GM21723 (cell line): ENCODE results near the gene UNCX.
"Not testable (repeated sequence)": the region's sequence is repeated elsewhere in the genome, so short reads cannot be mapped to it uniquely, and the experiment has no call there.

ENCODE experiments used
- ATAC-seq: cut with Tn5 transposase; IDR thresholded peaks from one replicate; pipeline ENCODE4 v1.9.1; 2021; ENCODE audit warnings: mild to moderate bottlenecking, moderate library complexity; ENCODE audit not compliant: unreplicated experiment

Gene UNCX

GRCh38 chr7:1255080-1255816 is 22.6 kb downstream of the UNCX start:
- no peak for ATAC-seq

GRCh38 chr7:1255817-1256340 is 23.2 kb downstream of the UNCX start:
- ATAC-seq: no peak

DNA sequence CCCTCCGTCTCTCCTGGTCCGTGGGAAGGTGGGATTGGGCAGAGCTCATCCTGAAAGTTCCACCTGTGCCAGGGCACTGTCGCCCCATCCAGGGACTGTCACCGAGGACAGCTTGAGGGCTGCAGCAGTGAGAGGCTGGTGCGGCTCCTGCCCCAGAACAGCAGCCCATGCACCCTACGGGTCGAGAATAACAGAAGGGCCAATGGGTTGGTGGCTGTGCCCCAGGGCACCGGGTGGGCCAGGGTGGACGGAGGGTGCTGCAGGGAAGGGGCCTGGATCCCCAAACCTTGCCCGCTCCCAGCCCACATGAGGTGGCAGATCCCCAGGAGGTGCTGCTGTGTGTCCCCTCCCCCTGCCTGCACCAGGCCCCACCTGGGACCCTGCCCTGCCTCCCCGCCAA is 23.9 kb downstream of the UNCX start:
- ATAC-seq: no peak

DNA sequence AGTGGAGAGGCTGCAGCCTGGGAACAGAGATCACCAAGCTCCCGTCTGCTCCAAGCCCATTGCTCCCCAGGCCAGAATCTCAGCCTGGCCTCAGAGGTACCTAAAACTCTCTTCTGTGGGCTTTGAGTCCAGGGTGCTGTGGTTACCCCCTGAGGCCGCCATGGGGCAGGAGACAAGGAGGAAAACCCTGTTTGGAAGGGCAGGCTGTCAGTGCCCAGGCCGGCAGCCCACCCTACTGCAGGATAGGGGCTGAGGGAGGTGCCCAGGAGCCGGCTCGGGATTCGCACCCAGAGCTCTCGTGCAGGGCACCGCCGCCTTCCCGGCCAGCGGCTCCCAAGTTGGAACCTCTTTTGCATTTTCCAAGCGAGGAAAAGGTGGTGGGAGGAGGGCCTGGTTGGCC is 24.5 kb downstream of the UNCX start:
- ATAC-seq: no peak

GRCh38 chr7:1257863-1258262 is 25.2 kb downstream of the UNCX start:
- no peak for ATAC-seq

- ATAC-seq: no peak
These were observed 27.1 kb downstream of the UNCX start for GRCh38 chr7:1259621-1260243.

DNA sequence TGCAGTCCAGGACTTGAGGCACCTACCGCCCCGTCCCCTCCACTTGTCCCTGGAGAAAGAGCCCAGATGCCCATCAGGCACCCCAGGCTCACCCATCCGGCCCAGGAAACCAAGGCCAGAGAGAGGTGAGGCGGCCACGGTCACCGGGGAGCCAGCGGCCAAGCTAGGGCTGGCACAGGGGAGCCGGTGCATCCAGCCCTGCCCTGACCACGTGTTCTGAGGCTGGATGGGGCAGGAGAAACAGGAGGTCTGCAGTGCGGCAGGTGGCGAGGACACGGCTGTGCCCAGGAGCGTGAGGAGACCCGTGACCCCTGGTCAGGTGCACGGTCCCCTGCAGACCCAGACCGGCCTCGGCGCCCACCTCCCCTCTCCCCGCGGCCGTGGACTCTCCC is 27.6 kb downstream of the UNCX start:
- no peak for ATAC-seq

DNA sequence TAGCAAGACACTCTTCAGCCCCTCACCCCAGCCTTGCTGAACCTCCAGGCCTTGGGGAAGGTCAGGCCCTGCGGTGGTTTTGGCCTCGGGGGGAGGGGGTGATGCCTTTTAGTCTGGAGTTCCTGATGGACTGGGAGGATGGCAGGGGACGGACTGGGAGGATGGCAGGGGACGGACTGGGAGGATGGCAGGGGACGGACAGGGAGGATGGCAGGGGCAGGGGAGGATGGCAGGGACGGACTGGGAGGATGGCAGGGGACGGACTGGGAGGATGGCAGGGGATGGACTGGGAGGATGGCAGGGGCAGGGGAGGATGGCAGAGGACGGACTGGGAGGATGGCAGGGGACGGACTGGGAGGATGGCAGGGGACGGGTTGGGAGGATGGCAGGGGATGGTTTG is 28.4 kb downstream of the UNCX start:
- ATAC-seq: not testable (repeated sequence)

- no peak for ATAC-seq
These were observed 29.8 kb downstream of the UNCX start for GRCh38 chr7:1262441-1262840.

GRCh38 chr7:1263391-1263951 is 30.8 kb downstream of the UNCX start:
- no peak for ATAC-seq

- ATAC-seq: no peak
These were observed 31.9 kb downstream of the UNCX start for GRCh38 chr7:1264345-1265280.

- ATAC-seq: no peak
These were observed 34.6 kb downstream of the UNCX start for GRCh38 chr7:1267016-1267900.

DNA sequence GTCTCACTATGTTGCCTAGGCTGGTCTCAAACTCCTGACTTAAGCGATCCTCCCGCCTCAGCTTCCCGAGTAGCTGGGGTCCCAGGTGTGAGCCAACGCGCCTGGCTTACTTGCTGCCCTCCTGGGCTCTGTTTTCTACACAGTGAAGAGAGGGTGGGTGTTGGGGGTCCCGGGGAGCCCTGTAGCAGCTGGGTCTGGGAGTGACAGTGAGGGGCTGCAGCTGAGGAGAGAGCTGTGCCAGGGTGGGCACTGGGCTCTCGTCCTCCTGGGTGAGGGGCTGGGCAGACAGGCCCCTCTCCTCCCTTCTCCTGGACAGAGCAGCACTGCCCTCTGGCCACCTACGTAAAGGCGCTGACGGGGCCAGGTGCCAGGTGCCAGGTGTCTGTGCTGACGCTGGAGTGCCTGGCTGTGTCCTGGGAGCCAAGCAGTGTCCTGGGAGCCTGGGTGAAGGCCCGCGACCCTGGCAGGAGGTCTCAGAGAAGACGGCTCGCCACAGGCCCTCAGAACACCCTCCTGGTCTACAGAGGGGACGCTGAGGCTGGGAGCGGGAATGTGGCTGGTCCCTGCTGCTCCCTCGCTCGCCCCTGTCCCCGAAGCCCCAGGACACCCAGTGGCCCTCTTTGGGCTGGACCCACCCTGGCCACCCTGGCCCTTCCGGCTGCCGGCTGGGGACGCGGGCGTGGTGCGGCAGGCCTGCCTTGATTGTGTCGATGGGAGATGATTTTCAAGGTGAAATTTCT is 35.6 kb downstream of the UNCX start:
- ATAC-seq: no peak

- ATAC-seq: no peak
These were observed 36.2 kb downstream of the UNCX start for GRCh38 chr7:1268866-1269265.

GRCh38 chr7:1269336-1269890 is 36.7 kb downstream of the UNCX start:
- no peak for ATAC-seq

DNA sequence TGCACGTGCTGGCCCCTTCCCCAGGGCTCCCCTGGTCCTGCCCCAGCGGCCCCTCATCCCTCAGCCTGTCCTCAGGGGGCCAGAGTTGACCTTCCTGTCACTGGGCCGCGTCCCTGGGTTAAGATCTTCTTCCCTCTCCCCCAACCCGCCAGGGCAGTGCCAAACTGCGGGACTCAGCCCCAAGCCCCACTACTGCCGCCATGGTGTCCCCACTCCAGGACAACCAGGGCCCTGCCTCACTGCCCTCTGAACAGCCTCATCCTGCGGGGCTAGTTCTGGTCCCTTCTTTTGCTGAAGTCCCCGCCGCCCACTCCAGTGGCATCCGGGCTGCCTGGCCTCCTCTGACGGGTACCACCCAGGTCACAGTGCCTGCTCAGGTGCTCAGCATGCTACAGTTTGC is 37.5 kb downstream of the UNCX start:
- no peak for ATAC-seq

DNA sequence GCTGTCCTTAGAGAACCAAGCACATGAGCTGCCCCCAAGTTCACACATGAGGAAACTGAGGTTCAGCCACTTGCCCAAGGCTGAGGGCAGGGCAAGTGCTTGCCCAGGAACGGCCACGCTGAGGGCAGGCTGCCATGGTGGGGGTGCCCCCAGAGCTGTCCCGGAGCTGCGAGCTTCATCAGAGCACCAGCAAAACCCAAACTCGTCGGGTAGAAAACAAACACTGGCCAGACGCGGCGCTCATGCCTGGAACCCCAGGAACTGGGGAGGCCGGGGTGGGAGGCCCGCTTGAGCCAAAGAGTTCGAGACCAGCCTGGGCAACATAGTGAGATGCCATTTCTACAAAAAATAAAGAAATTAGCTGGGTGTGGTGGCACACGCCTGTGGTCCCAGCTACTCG is 38.4 kb downstream of the UNCX start:
- ATAC-seq: no peak

DNA sequence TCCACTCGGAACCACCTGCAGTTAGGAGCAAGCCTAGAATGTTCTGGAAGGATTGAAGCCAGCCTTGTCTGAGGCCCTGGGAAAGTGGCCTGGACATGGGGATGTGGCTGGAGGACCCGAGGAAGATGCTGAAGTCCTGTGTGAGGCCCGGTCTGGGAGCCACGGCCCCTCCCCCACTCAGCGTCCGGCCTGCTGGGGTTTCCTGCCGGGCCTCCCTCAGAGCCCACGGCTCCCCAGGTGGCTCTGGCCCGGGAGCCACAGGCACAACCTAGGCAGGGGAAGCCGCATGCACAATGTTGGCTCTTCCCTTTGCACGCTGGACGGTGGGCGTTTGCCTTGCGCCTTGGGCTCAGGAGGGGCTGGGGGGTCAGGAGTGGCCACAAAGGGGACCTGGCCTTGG is 39.0 kb downstream of the UNCX start:
- ATAC-seq: no peak

DNA sequence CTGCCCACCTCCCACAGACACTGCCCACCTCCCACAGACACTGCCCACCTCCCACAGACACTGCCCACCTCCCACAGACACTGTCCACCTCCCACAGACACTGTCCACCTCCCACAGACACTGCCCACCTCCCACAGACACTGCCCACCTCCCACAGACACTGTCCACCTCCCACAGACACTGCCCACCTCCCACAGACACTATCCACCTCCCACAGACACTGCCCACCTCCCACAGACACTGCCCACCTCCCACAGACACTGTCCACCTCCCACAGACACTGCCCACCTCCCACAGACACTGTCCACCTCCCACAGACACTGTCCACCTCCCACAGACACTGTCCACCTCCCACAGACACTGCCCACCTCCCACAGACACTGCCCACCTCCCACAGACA is 39.5 kb downstream of the UNCX start:
- not testable (repeated sequence) for ATAC-seq
